ENCODE data around the gene NDUFB5.

GRCh38 chr3:179670311-179670710 lies 65.7 kb downstream of the NDUFB5 start:
- TF ChIP-seq CTCF (IDR thresholded peaks at IDR 0.05) = no peak
- no peak for TF ChIP-seq POLR2A (IDR thresholded peaks at IDR 0.05)

All from uterus (tissue), 2 donors.